Measurements from ENCODE around the gene CDKN2B.

- TF ChIP-seq POLR2A (IDR thresholded peaks at IDR 0.05; ENCODE audit: low read length) (no peak), GATA1 (IDR thresholded peaks at IDR 0.05; ENCODE audit: low read depth, low read length) (no peak)
Measured at GRCh38 chr9:21988056-21988990, 20.8 kb downstream of the CDKN2B start.
